HuH-7 (cell line): ENCODE data around the gene TMEM201.

Experiments used
- DNase-seq: peaks from one replicate; pipeline ENCODE4 v3.0.0; 2011; ENCODE audit warnings: low spot score

Gene TMEM201

DNA sequence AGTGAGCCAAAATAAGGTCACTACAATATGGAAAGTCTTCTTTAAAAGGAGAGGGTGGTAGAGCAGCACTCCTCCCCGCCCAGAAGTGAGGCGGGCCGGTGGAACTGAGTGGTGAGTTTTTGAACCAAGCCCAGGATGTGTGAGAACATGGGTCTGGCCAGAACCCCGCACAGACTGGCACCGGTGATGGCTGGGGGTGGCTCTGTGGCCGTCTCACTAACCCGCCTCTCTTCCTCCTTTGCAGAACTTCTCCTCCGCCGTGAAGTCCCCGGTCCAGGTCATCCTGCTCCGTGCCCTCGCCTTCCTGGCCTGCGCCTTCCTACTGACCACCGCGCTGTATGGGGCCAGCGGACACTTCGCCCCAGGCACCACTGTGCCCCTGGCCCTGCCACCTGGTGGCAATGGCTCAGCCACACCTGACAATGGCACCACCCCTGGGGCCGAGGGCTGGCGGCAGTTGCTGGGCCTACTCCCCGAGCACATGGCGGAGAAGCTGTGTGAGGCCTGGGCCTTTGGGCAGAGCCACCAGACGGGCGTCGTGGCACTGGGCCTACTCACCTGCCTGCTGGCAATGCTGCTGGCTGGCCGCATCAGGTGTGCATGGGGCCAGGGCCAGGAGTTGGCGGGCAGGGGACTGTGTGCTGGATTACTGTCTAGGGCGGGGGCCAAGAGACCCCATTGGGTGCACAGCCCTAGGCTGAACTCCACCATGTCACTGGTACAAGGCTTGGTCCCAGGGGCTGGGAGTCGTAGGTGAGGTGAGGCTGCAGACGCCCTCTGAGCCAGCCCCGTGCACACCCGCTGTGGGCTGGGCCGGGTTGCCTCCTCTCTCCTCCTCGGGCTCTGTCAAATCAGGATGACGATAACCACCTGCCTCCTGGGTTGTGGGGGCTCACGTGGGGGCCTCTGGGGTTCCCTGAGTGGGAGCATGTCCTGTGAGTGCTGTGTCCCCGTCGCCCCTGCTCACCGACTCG is 12.4 kb downstream of the TMEM201 start:
- no peak for DNase-seq

DNA sequence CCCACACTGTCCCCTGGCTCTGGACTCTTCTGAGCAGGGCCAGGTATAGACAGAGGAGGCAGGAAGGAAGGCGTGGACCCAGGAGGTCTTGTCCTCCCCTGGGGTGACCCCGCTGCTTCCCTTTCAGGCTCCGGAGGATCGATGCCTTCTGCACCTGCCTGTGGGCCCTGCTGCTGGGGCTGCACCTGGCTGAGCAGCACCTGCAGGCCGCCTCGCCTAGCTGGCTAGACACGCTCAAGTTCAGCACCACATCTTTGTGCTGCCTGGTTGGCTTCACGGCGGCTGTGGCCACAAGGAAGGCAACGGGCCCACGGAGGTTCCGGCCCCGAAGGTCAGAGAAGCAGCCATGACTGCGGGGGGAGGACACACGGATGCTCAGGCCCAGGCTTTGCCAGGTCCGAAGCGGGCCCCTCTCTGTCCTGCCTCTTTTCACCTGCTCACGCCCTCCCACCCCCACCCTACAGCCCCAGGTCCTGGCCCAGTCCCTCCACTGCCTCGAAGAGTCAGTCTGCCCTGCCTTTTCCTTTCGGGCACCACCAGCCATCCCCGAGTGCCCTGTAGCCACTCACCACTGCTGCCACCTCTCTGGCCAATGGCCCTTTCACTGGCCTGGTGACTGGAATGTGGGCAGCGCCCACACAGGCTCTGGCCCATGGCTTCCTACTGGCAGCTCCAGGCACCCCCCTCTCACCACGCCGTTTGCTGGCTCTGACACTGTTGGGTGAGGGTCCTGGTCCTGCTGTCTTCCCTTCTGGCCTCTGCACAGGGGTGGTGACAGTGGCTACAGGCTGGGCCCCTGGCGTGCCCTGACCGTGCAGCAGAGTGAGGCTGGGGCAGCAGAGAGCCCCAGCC is 13.5 kb downstream of the TMEM201 start:
- no peak for DNase-seq

DNA sequence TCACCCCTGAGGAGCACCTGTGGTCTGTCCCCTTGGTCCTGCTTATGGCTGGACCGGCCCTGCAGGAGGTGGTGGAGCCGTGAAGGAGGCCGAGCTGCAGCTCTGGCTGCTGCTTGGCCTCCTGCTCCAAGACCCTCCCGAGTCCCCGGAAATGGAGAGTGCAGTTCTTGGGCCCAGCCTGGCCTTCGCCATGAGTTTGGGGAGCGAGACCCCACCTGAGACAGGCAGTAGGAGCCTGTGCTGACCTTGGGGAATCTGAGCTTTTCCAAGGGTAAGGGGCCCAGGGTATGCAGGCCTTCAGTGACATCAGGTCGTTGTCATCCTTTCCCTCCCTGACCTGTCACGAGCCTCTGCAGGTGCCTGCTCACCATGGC is 14.1 kb downstream of the TMEM201 start:
- no peak for DNase-seq

DNA sequence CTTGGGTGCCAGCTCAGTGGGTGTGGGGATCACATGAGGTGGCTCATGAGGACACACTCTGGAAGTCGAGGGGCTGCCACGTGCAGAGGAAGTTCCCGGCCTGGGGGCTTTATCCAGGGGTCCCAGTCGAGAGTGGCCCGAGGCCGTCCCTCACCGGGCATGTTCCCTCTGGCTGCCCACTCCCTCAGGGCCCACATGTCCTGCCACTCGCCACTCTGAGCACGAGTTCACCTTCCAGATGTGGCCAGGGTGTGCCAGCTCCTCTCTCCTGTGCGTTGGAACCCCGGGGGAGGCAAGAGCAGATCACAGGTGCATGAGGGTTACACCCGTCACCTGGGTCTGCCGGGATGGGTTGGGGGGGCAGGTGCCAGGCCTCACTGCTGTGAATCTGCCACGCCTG is 14.6 kb downstream of the TMEM201 start:
- no peak for DNase-seq

DNA sequence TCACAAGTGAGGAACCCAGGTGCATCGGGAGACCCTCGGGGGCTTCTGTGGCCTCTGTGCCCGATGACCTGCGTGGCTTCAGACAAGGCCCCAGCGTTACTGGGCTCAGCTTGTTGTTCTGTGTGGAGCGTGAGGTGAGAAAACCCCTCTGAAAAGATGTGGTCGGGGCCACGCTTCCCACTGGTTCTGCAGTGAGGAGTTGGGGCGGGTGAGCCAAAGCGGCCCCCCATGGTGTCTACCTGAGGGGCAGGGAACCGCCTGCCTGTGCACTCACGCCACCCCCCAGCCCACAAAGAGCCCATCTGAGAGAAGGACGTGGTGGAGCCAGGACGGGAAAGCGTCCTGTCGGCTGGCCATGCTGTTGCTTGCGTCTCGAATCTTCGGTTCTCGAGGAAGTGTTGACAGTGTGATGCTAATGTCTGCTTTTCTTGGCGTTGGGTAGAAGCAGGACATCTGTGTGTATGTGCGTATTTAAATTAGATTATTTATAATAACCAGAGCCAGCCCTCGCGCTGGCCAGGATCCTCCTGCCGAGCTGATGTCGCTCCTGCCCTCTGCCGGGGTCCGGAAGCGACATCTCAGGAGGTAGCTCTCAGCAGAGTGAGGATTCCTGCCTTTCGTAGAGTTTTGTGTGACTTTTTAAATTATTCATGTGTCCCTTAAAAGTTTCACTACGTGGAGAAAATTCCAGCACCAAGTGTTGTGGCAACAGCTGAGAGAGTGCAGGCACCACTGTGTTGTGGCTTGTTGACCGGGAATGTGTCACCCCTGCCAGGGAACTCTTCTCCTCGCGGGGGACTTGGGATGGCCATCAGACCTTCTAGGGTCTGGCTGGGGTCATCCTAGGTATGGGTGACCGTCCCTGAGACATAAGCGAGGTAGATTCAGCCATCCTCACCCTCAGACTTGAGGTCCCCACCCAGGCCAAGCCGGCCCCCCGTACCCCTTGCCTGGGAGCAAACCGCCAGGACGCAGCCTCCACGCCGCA is 15.3 kb downstream of the TMEM201 start:
- no peak for DNase-seq

GRCh38 chr1:9604836-9605235 is 16.1 kb downstream of the TMEM201 start:
- no peak for DNase-seq

GRCh38 chr1:9605946-9606455 is 17.3 kb downstream of the TMEM201 start:
- DNase-seq, result no peak

- DNase-seq, result no peak
Measured at GRCh38 chr1:9606458-9606857, 17.7 kb downstream of the TMEM201 start.

GRCh38 chr1:9606948-9607347 is 18.2 kb downstream of the TMEM201 start:
- no peak for DNase-seq

DNA sequence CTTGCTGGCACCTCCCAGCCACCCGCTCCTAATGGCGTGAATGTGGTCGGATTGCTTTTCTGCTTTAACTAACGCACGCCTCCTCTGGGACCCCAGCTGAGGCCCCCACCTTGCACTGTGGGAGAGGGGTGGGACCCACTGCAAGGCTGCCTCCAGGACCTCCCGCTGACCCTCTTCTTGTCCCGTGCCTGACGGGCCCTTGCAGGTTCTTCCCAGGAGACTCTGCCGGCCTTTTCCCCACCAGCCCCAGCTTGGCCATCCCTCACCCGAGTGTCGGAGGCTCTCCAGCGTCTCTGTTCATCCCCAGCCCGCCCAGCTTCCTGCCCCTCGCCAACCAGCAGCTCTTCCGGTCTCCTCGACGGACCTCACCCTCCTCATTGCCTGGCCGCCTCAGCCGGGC is 18.6 kb downstream of the TMEM201 start:
- DNase-seq, result no peak

DNA sequence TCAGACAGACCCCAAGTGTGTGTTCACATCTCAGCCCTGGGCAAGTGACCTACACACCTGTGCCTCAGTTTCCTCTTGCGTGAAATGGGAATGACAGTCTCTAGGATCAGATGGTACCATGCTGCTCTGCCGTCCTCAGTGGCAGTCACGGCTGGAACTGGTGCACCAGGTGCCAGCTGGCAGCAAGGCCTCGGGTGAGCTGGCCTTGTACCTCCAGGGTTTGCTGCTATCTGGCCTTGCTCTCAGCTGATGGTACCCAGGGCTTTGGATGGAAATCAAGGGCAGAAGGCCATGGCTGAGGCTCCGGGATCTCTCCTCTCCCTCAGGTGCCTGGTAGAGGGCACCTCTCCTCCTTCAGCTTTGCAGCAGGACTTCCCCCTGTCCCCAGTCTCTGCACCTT is 21.3 kb downstream of the TMEM201 start:
- no peak for DNase-seq

DNA sequence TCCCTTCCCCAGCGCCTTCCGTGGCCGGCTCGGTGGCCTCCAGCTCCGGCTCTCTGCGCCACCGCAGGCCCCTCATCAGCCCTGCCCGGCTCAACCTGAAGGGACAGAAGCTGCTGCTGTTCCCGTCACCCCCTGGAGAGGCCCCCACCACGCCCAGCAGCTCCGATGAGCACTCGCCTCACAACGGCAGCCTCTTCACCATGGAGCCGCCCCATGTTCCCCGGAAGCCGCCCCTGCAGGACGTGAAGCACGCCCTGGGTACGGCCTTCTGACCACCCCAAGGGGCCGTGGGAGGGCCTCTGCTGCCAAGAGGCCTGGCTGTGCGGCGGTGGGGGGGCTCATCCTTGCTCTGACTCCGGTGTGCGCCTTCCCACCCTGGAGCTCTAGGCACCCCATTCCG is 21.8 kb downstream of the TMEM201 start:
- DNase-seq, result no peak

- no peak for DNase-seq
Measured at GRCh38 chr1:9611716-9612115, 23.0 kb downstream of the TMEM201 start.

DNA sequence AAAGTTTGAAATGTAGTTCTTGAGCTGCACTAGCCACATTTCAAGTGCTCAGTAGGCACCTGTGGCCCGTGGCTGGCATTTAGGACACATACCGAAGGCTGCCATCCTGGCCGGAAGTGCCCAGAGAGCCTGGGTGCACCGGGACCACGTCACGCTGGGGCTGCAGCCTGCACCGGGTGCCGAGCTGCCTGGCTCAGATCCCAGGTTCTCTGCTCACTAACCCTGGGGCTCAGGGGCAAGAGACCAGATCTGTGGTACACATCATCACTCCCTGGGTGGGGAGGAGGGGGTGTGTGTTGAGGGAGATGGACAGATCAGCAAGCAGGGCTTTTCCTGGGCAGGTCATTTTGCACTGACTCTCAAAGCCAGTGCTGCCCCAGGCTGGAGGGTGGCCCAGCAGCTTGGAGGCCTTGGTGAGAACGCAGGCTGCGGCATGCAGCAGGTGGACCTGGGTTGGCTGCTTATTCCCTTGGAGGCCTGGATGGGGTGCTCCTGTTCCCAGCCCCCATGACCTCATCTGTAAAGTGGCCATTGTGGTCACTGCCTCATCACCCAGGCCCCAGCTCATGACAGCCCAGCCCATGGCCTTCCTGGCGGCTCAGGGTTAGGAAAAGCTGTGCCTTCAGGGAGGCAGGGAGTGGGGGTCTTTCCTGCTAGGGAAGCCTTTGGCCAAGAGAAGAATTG is 23.6 kb downstream of the TMEM201 start:
- no peak for DNase-seq

- DNase-seq, result no peak
Measured at GRCh38 chr1:9612871-9613624, 24.3 kb downstream of the TMEM201 start.

GRCh38 chr1:9613625-9614299 is 25.1 kb downstream of the TMEM201 start:
- DNase-seq, result no peak

DNA sequence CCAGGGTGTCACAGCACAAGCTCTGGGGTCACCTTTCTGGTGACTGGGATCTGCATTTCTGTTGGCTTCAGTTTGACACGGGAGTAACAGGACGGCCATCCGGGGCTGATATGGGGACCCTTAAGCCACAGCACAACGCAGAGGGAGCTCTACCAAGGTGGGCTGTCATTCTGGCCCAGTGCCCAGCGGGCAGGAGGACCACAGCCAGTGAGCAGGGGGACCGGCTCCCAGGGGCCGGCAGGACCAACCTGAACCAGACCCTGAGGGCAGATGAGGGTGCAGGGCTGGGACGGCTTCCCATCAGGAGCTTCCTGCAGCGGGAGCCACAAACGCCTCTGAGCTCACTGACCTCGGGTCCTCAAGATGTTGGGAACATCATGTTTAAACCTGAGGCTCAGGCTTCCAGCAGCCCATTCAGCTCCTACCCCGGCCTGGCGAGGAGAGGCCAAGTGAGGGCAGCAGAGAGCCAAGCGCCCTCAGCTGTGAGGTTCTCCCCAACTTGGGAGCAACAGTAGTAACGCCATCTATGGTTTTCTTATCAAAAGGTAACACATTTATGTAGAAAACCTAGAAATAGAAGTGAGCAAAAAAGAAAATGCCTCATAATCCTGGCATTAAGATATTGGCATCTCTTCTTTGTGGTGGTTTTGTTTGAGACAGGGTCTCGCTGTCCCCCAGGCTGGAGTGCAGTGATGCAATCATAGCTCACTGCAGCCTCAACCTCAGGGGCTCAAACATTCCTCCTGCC is 26.8 kb downstream of the TMEM201 start:
- peak; percentile 86 for DNase-seq

DNA sequence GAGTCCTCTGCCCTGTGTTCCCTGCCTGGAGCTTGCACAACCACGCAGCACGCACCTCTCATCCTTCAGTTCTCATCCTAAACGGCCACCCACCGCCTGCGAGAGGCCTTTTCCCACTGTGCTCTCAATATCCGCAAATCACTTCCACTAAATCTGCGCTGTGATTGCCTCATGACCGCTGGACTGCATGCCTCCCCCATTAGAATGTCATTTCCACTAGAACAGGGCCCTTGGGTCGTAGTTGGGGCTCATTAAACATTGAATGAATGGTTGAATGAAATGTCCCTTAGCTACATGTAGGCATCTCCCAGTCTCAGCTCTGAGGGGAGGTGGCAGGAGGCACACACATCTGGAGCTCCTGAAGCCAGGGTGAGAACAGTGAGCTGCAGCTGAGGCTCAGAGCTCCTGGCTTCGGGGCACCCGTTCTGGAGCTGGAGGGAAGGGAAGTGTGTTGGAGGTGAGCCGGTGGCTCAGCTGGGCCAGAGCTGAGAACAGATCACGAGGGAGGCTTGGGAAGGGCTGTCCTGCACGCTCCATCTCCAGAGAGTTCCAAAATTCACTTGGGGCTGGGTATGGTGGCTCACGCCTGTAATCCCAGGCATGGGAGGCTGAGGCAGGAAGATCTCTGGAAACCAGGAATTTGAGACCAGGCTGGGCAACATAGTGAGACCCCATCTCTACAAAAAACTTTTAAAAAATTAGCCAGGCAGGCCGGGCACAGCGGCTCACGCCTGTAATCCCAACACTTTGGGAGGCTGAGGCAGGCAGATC is 30.4 kb downstream of the TMEM201 start:
- DNase-seq, result no peak
